ENCODE measurements around the gene TRPV3.

The TRPV3 gene

GRCh38 chr17:3557768-3558583 lies at the start of gene TRPV3:
Gene TRPV3 (minus strand): TSS chr17:3557812. CDS start chr17:3554850, 2,962 bp downstream.
- H3K9me3 ChIP-seq (replicated peaks; ENCODE audit: insufficient read depth, low read length): no peaks in the 10 kb centered on the region
- H3K79me2 ChIP-seq (ENCODE audit: low read length): peaks cover 45% of the 10 kb centered on the region
- peak within 1 kb of the TSS; percentile 78 for H3K4me3 ChIP-seq (ENCODE audit: low read length)
- H2AFZ ChIP-seq (ENCODE audit: low read length): peak within 1 kb of the TSS; percentile 4; the same call in 1 of the 2 replicates
- H3K36me3 ChIP-seq (replicated peaks; ENCODE audit: insufficient read depth, low read length): peaks cover 8% of the 10 kb centered on the region; the same call in 1 of the 2 replicates
- peak; percentile 88 for DNase-seq
- H3K4me2 ChIP-seq (ENCODE audit: low read depth, low read length): peak within 1 kb of the TSS; percentile 94
- H3K4me1 ChIP-seq (ENCODE audit: low read length): peaks cover 22% of the 10 kb centered on the region
- no peaks in the 10 kb centered on the region for H3K9me2 ChIP-seq (replicated peaks; ENCODE audit: insufficient read depth, low read length)
- no peaks in the 10 kb centered on the region for H4K20me1 ChIP-seq (ENCODE audit: insufficient read depth, low read length)
- H3K27ac ChIP-seq (ENCODE audit: low read length): peak within 1 kb of the TSS; percentile 99
- H3K9ac ChIP-seq (ENCODE audit: low read length): peak within 1 kb of the TSS; percentile 87
- H3F3A ChIP-seq (ENCODE audit: insufficient read depth, low read length): peaks cover 16% of the 10 kb centered on the region
- TF ChIP-seq EZH2phosphoT487 (IDR thresholded peaks at IDR 0.05; ENCODE audit: low read length): no peak
- no peak for TF ChIP-seq EZH2 (optimal IDR thresholded peaks at IDR 0.05; ENCODE audit: low read depth, low read length)
- no peak for TF ChIP-seq CTCF (IDR thresholded peaks at IDR 0.05; ENCODE audit: low read length)
- H3K27me3 ChIP-seq (replicated peaks; ENCODE audit: insufficient read depth, low read length): no peaks in the 10 kb centered on the region

- no peaks in the 10 kb centered on the region for H3K27me3 ChIP-seq (replicated peaks; ENCODE audit: insufficient read depth, low read length)
- H3K27ac ChIP-seq (ENCODE audit: low read length): no peak overlapping the region
- no peak overlapping the region for H3K4me3 ChIP-seq (ENCODE audit: low read length)
- H3K79me2 ChIP-seq (ENCODE audit: low read length): no peaks in the 10 kb centered on the region
- H2AFZ ChIP-seq (ENCODE audit: low read length): no peak overlapping the region
- TF ChIP-seq EZH2phosphoT487 (IDR thresholded peaks at IDR 0.05; ENCODE audit: low read length) (no peak), EZH2 (optimal IDR thresholded peaks at IDR 0.05; ENCODE audit: low read depth, low read length) (no peak), CTCF (IDR thresholded peaks at IDR 0.05; ENCODE audit: low read length) (no peak)
- DNase-seq: no peak
- H3K4me1 ChIP-seq (ENCODE audit: low read length): no peaks in the 10 kb centered on the region
- H3K36me3 ChIP-seq (replicated peaks; ENCODE audit: insufficient read depth, low read length): no peaks in the 10 kb centered on the region
- no peaks in the 10 kb centered on the region for H3K9me2 ChIP-seq (replicated peaks; ENCODE audit: insufficient read depth, low read length)
- no peaks in the 10 kb centered on the region for H3K9me3 ChIP-seq (replicated peaks; ENCODE audit: insufficient read depth, low read length)
- no peak overlapping the region for H3K4me2 ChIP-seq (ENCODE audit: low read depth, low read length)
- no peaks in the 10 kb centered on the region for H4K20me1 ChIP-seq (ENCODE audit: insufficient read depth, low read length)
- no peak overlapping the region for H3K9ac ChIP-seq (ENCODE audit: low read length)
- no peaks in the 10 kb centered on the region for H3F3A ChIP-seq (ENCODE audit: insufficient read depth, low read length)
Observed at GRCh38 chr17:3603870-3604259, 46.3 kb upstream of the TRPV3 start.

GRCh38 chr17:3603119-3603869 lies 45.7 kb upstream of the TRPV3 start:
- H3K36me3 ChIP-seq (replicated peaks; ENCODE audit: insufficient read depth, low read length): no peaks in the 10 kb centered on the region
- no peak overlapping the region for H3K27ac ChIP-seq (ENCODE audit: low read length)
- DNase-seq: no peak
- H3K4me1 ChIP-seq (ENCODE audit: low read length): no peaks in the 10 kb centered on the region
- no peak for TF ChIP-seq EZH2phosphoT487 (IDR thresholded peaks at IDR 0.05; ENCODE audit: low read length)
- TF ChIP-seq EZH2 (optimal IDR thresholded peaks at IDR 0.05; ENCODE audit: low read depth, low read length): no peak
- TF ChIP-seq CTCF (IDR thresholded peaks at IDR 0.05; ENCODE audit: low read length): no peak
- no peak overlapping the region for H3K4me2 ChIP-seq (ENCODE audit: low read depth, low read length)
- H3K79me2 ChIP-seq (ENCODE audit: low read length): no peaks in the 10 kb centered on the region
- no peaks in the 10 kb centered on the region for H3K27me3 ChIP-seq (replicated peaks; ENCODE audit: insufficient read depth, low read length)
- no peak overlapping the region for H3K9ac ChIP-seq (ENCODE audit: low read length)
- no peaks in the 10 kb centered on the region for H3F3A ChIP-seq (ENCODE audit: insufficient read depth, low read length)
- no peaks in the 10 kb centered on the region for H3K9me2 ChIP-seq (replicated peaks; ENCODE audit: insufficient read depth, low read length)
- no peak overlapping the region for H3K4me3 ChIP-seq (ENCODE audit: low read length)
- H2AFZ ChIP-seq (ENCODE audit: low read length): no peak overlapping the region
- no peaks in the 10 kb centered on the region for H4K20me1 ChIP-seq (ENCODE audit: insufficient read depth, low read length)
- no peaks in the 10 kb centered on the region for H3K9me3 ChIP-seq (replicated peaks; ENCODE audit: insufficient read depth, low read length)
